ENCODE results near the gene ALB.

Gene ALB

GRCh38 chr4:73450398-73451004, 46.4 kb downstream of the ALB start:
- DNase-seq (ENCODE audit: low read depth in 2 of 2) = peak; percentile 68 to 69

DNA sequence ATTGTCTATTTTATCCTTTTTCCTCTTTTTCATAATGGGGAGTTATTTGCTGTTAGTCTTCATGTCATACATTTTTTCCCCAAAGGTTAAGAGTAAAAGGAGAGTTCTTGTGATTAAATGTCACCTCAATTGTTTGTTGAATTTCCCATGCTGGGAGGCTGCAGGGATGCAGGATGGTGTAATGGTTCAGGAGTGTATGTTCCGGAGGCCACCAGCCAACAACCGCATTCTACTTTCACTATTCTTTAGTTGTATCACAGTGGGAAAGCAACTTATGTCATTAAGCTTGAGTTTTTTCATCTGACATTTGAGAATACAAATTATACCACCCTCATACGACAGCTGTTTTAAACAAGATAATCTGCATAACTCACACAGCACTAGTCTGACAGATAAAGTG, 47.3 kb downstream of the ALB start:
- no peak for DNase-seq (ENCODE audit: low read depth in 2 of 2)

DNA sequence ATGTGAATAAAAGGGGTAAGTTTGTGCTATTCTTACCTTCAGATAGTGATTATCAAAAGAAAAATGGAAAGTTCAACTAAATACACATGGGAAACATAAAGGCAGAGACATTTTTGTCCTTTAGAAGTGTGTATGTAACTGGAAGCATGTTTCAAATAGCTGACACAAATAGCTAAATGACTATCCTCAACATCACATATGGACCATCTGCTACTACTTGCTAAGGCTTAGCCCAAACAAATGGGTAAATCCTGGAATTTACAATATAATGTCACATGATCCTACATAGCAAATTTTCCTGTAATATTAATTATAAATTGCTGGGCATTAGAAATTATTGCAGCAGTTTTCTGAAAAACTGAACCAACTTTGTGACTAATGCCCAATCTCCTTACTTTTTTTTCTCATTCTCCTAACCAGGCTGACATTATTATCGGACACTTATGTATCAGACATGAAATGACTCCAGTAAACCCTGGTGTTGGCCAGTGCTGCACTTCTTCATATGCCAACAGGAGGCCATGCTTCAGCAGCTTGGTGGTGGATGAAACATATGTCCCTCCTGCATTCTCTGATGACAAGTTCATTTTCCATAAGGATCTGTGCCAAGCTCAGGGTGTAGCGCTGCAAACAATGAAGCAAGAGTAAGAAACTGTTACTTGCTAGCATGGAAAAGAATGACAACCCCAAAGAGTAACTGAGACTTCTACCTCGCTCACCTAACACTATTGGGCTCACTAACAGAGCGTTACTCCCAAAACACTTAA, 48.1 kb downstream of the ALB start:
- DNase-seq (ENCODE audit: low read depth in 2 of 2) = no peak

GRCh38 chr4:73452953-73453700, 49.0 kb downstream of the ALB start:
- DNase-seq (ENCODE audit: low read depth in 2 of 2) = no peak

DNA sequence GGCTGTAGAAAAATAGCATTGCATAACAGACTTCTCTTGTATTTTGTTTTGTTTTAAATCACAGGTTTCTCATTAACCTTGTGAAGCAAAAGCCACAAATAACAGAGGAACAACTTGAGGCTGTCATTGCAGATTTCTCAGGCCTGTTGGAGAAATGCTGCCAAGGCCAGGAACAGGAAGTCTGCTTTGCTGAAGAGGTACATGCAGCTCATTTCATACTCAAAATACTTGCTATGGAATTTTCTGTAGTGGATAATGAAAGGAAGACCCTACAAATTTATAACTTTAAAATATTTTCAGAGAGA, 49.6 kb downstream of the ALB start:
- no peak for DNase-seq (ENCODE audit: low read depth in 2 of 2)

DNA sequence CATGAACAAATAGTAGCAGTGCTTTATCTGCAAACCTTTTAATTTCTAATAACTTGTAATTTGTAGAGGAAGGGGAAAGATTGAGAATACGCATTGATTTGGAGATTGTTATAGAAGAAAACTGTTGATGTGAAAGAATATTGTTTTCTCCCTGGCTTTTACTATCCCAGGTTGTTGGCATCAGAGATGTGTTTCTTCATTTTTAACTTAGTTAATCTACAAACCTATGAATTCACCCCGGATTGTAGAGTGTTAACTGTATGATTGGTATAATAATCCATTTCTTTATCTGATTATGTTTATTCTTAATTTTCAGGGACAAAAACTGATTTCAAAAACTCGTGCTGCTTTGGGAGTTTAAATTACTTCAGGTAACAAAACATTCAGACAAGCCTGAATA, 50.8 kb downstream of the ALB start:
- no peak for DNase-seq (ENCODE audit: low read depth in 2 of 2)

- no peak for DNase-seq (ENCODE audit: low read depth in 2 of 2)
Measured at GRCh38 chr4:73456177-73457022, 52.3 kb downstream of the ALB start.

GRCh38 chr4:73458184-73459047, 54.3 kb downstream of the ALB start:
- DNase-seq (ENCODE audit: low read depth in 2 of 2) = no peak

DNA sequence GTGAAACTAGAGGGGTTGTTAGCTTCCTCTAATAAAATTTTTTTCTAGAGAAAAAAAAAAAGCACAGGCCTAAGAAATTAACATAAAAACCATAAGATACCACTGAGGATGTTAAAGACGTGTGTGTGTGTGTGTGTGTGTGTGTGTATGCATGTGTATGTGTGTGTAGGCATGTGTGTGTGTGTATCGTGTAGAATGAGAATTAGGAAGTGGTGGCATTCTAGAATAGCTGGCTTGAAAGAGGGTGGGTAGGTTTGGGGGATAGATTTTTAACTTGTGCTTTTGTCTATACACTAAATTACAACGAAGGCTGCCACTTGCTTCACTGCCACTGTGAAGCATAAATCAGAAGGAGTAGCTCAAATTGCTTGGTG, 54.9 kb downstream of the ALB start:
- no peak for DNase-seq (ENCODE audit: low read depth in 2 of 2)

DNA sequence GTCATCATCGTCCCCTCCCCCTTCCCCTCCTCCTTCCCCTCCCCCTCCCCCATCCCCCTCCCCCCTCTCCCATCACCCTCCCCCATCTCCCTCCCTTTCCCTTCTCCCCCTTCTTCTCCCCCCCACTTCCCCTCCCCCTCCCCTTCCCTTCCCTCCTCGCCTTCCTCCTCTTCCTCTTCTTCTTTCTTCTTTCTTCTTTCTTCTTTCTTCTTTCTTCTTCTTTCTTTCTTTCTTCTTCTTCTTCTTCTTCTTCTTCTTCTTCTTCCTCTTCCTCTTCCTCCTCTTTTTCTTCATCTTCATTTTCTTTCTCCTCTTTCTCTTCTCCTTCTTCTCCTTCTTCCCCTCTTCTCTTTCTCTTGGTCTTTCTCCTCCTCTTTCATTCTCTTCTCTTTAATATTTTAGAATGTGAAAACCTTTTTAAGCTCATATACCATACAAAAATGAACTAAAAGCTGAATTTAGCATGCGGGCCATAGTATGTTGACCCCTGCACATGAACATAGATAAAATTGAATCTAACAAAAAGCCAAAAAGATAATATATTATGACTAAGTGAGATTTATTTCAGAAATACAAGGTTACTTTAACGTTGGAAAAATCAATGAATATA, 56.9 kb downstream of the ALB start:
- DNase-seq (ENCODE audit: low read depth in 2 of 2) = no peak

GRCh38 chr4:73468170-73468569, 64.1 kb downstream of the ALB start:
- no peak for DNase-seq (ENCODE audit: low read depth in 2 of 2)

- DNase-seq (ENCODE audit: low read depth in 2 of 2) = no peak
Measured at GRCh38 chr4:73470728-73471127, 66.6 kb downstream of the ALB start.

Measured in fibroblast of skin of left quadriceps (primary cell).